NCI-H146 (cell line): ENCODE results near the gene ARFGEF3.

Source experiments
- DNase-seq: peaks from one replicate; lab custom pipeline; 2025; lab: John Stamatoyannopoulos, UW

Gene ARFGEF3

GRCh38 chr6:138307816-138308730 lies 146.3 kb downstream of the ARFGEF3 start:
- DNase-seq: no peak

GRCh38 chr6:138308731-138309110 lies 147.0 kb downstream of the ARFGEF3 start:
- DNase-seq: no peak

- peak; percentile 25 for DNase-seq
Observed at GRCh38 chr6:138309695-138310094, 148.0 kb downstream of the ARFGEF3 start.

- DNase-seq: peak; percentile 90
Observed at GRCh38 chr6:138310294-138310693, 148.6 kb downstream of the ARFGEF3 start.

GRCh38 chr6:138310821-138311220 lies 149.1 kb downstream of the ARFGEF3 start:
- no peak for DNase-seq

GRCh38 chr6:138311268-138311667 lies 149.5 kb downstream of the ARFGEF3 start:
- no peak for DNase-seq

GRCh38 chr6:138318741-138319375 lies 157.1 kb downstream of the ARFGEF3 start:
- DNase-seq: no peak

GRCh38 chr6:138321934-138322333 lies 160.2 kb downstream of the ARFGEF3 start:
- DNase-seq: no peak

- no peak for DNase-seq
Observed at GRCh38 chr6:138323821-138324220, 162.1 kb downstream of the ARFGEF3 start.

GRCh38 chr6:138328210-138328609 lies 166.5 kb downstream of the ARFGEF3 start:
- no peak for DNase-seq

- no peak for DNase-seq
Observed at GRCh38 chr6:138330763-138331162, 169.0 kb downstream of the ARFGEF3 start.

- DNase-seq: no peak
Observed at GRCh38 chr6:138331444-138331843, 169.7 kb downstream of the ARFGEF3 start.

GRCh38 chr6:138331984-138332383 lies 170.2 kb downstream of the ARFGEF3 start:
- DNase-seq: no peak

- no peak for DNase-seq
Observed at GRCh38 chr6:138334000-138334399, 172.3 kb downstream of the ARFGEF3 start.

- DNase-seq: no peak
Observed at GRCh38 chr6:138334963-138335362, 173.2 kb downstream of the ARFGEF3 start.

- DNase-seq: no peak
Observed at GRCh38 chr6:138336221-138336620, 174.5 kb downstream of the ARFGEF3 start.

- no peak for DNase-seq
Observed at GRCh38 chr6:138337076-138337475, 175.3 kb downstream of the ARFGEF3 start.

GRCh38 chr6:138339024-138339423 lies 177.3 kb downstream of the ARFGEF3 start:
- no peak for DNase-seq

- no peak for DNase-seq
Observed at GRCh38 chr6:138341176-138341575, 179.4 kb downstream of the ARFGEF3 start.

- DNase-seq: no peak
Observed at GRCh38 chr6:138343112-138343511, 181.4 kb downstream of the ARFGEF3 start.

- no peak for DNase-seq
Observed at GRCh38 chr6:138345565-138346285, 184.0 kb downstream of the ARFGEF3 start.

- DNase-seq: no peak
Observed at GRCh38 chr6:138346302-138347195, 184.8 kb downstream of the ARFGEF3 start.
